ENCODE results near the gene OR4C46. TPM values are rescaled to one million over a fixed set of nuclear protein-coding genes. Genes with fewer than 3 reads are reported as not detected.
"Not testable (repeated sequence)": the region's sequence is repeated elsewhere in the genome, so short reads cannot be mapped to it uniquely, and the experiment has no call there.

OR4C46 gene
- total RNA-seq: not detected

GRCh38 chr11:54603898-54604297, at the start of gene OR4C46:
Gene OR4C46, minus strand, starts transcription at chr11:54603998. Its CDS starts 0 bp downstream, at chr11:54603998.
- Mint-ChIP-seq H3K9me3 (peaks cover 30% of the 10 kb centered on the region), H3K27me3 (no peaks in the 10 kb centered on the region), H3K4me3 (no peak within 1 kb of the TSS), H3K36me3 (no peaks in the 10 kb centered on the region), H3K27ac (no peak within 1 kb of the TSS), H3K4me1 (no peaks in the 10 kb centered on the region)
- ATAC-seq (ENCODE audit: low read depth) (no peak), DNase-seq (no peak)
- POLR2A ChIA-PET: no interaction called here

GRCh38 chr11:54645606-54646005, 41.8 kb upstream of the OR4C46 start:
- H3K4me3 Mint-ChIP-seq; H3K27ac Mint-ChIP-seq; POLR2A ChIA-PET; H3K36me3 Mint-ChIP-seq; DNase-seq; H3K4me1 Mint-ChIP-seq; H3K27me3 Mint-ChIP-seq; ATAC-seq (ENCODE audit: low read depth): not testable (repeated sequence)
- H3K9me3 Mint-ChIP-seq: peaks cover 14% of the 10 kb centered on the region

DNA sequence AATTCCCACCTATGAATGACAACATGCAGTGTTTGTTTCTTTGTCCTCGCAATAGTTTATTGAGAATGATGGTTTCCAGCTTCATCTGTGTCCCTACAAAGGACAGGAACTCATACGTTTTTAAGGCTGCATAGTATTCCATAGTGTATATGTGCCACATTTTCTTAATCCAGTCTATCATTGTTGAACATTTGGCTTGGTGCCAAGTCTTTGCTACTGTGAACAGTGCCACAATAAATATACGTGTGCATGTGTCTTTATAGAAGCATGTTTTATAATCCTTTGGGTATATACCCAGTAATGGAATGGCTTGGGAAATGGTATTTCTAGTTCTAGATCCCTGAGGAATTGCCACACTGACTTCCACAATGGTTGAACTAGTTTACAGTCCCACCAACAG, 42.4 kb downstream of the OR4C46 start:
- H3K9me3 Mint-ChIP-seq: peaks cover 35% of the 10 kb centered on the region
- H3K4me3 Mint-ChIP-seq; H3K4me1 Mint-ChIP-seq; H3K27me3 Mint-ChIP-seq; POLR2A ChIA-PET; H3K36me3 Mint-ChIP-seq; DNase-seq; ATAC-seq (ENCODE audit: low read depth); H3K27ac Mint-ChIP-seq: not testable (repeated sequence)

DNA sequence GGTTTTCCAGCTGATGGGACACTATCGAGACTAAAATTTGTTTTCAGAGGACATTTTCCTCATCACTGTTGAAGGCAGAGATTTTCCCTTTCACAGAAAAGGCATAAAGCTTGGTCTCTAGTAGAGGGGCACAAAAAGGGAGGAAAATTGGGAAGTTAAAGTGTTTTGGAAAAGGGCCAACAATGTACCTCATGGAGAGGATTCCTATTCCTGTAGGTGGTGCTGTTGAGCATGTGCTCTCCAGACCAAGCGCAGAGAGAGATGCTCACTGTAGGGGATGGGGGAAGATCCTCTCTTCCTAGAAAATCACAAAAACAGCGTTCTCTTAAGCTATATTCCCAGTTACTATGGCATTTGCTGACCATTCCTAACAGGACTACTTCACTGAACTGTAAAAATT, 44.9 kb downstream of the OR4C46 start:
- Mint-ChIP-seq H3K27ac (no peak overlapping the region), H3K27me3 (no peaks in the 10 kb centered on the region), H3K36me3 (peaks cover 2% of the 10 kb centered on the region), H3K4me1 (no peaks in the 10 kb centered on the region), H3K9me3 (peaks cover 21% of the 10 kb centered on the region), H3K4me3 (no peak overlapping the region)
- POLR2A ChIA-PET: no interaction called here
- DNase-seq (no peak), ATAC-seq (ENCODE audit: low read depth) (no peak)

DNA sequence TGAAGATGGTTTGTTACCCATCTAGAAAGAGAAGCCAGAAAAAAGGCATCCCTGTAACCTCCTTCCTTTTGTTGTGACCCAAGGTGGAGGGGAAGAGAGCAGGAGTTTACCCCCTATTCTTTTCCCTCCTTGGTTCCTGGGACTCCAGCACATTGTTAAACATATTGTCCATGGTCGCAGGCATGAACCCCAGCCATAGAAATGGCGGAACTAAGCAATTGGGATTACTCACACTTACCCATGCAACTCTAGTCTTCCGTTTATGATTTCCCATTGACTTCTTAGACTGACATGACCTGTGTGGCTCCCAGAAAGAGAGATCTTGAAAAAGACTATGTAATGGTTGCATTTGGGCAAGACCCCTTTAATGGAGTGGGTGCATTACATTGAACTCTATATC, 45.4 kb downstream of the OR4C46 start:
- no peak for ATAC-seq (ENCODE audit: low read depth)
- Mint-ChIP-seq H3K36me3 (peaks cover 2% of the 10 kb centered on the region), H3K27me3 (no peaks in the 10 kb centered on the region), H3K4me3 (no peak overlapping the region), H3K9me3 (peaks cover 20% of the 10 kb centered on the region), H3K4me1 (no peaks in the 10 kb centered on the region), H3K27ac (no peak overlapping the region)
- POLR2A ChIA-PET: no interaction called here
- no peak for DNase-seq

Other genes with a start within 250 kb of the OR4C46 start
- not detected for gene OR4A5, start 102.8 kb upstream of the OR4C46 start, total RNA-seq

Data from activated naive CD8-positive, alpha-beta T cell treated with anti-CD3 and anti-CD28 coated beads, Interleukin-2, amount 10 ng/mL, durations not matched to agents 7 days and 5 days (primary cell).